SK-N-MC (cell line): ENCODE results near the gene GRIK4.

Experiments used
- DNase-seq: peaks from one replicate; pipeline ENCODE4 v3.0.0-alpha.2; 2011; ENCODE audit warnings: low read depth, low spot score
- H3K27ac ChIP-seq: fragments of 200-600 bp; sonication (generic); 2 replicates; pipeline ENCODE4 v1.5.1; 2016; ENCODE audit warnings: mixed run types
- H3K36me3 ChIP-seq: fragments of 200-600 bp; sonication (generic); 2 replicates; pipeline ENCODE4 v1.6.1; 2017; ENCODE audit warnings: antibody characterized with exemption, low read length, mixed read lengths; ENCODE audit not compliant: insufficient read depth
- H3K4me3 ChIP-seq: fragments of 200-600 bp; sonication (generic); 2 replicates; pipeline ENCODE4 v1.5.1; 2016
- H3K9ac ChIP-seq: fragments of 200-600 bp; sonication (generic); 2 replicates; pipeline ENCODE4 v1.8.0; 2017; ENCODE audit warnings: mixed run types, mixed read lengths; ENCODE audit not compliant: insufficient read length
- H3K9me3 ChIP-seq: fragments of 200-600 bp; sonication (generic); 2 replicates; pipeline ENCODE4 v1.6.1; 2017; ENCODE audit warnings: low read depth, mild to moderate bottlenecking, antibody characterized with exemption, low read length, moderate library complexity, mixed read lengths
- EZH2 ChIP-seq: fragments of 200-600 bp; sonication (generic); IDR thresholded peaks from one replicate; pipeline ENCODE4 v1.6.1; 2017; ENCODE audit warnings: antibody characterized with exemption
- FOXP2 ChIP-seq: optimal IDR thresholded peaks from 2 replicates; pipeline ENCODE3; 2011; ENCODE audit warnings: mild to moderate bottlenecking, moderate library complexity; ENCODE audit not compliant: insufficient read depth; ENCODE audit errors: extremely low read length, control extremely low read depth
- POLR2AphosphoS5 ChIP-seq: IDR thresholded peaks from 2 replicates; pipeline ENCODE4 v1.6.1; 2012; ENCODE audit warnings: mild to moderate bottlenecking, low read depth, low read length, borderline replicate concordance

GRIK4 gene

DNA sequence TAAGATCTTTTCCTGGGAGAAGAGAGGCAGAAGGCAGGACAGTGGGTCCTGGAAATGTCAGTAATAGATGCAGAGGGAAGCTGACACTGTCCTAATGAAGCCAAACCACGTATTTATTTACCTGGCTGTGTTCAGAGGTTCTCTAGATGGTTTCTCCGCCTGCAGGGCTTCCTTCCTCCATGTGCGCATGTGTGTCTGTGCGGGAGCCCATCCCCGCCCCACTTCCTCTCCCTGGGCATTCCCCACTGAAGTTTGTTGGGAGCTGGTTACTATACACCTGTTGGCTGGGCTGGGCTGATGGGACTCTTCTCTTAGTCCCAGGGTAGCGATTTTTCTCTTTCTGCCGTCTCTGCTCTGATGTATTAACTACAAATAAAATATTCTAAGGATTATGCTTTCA is 307.5 kb downstream of the GRIK4 start:
- Histone ChIP-seq H3K4me3 (no peak overlapping the region), H3K36me3 (no peaks in the 10 kb centered on the region), H3K27ac (no peak overlapping the region), H3K9ac (no peak overlapping the region), H3K9me3 (no peaks in the 10 kb centered on the region)
- TF ChIP-seq POLR2AphosphoS5: no peak
- TF ChIP-seq EZH2: no peak
- no peak for TF ChIP-seq FOXP2
- DNase-seq: no peak

DNA sequence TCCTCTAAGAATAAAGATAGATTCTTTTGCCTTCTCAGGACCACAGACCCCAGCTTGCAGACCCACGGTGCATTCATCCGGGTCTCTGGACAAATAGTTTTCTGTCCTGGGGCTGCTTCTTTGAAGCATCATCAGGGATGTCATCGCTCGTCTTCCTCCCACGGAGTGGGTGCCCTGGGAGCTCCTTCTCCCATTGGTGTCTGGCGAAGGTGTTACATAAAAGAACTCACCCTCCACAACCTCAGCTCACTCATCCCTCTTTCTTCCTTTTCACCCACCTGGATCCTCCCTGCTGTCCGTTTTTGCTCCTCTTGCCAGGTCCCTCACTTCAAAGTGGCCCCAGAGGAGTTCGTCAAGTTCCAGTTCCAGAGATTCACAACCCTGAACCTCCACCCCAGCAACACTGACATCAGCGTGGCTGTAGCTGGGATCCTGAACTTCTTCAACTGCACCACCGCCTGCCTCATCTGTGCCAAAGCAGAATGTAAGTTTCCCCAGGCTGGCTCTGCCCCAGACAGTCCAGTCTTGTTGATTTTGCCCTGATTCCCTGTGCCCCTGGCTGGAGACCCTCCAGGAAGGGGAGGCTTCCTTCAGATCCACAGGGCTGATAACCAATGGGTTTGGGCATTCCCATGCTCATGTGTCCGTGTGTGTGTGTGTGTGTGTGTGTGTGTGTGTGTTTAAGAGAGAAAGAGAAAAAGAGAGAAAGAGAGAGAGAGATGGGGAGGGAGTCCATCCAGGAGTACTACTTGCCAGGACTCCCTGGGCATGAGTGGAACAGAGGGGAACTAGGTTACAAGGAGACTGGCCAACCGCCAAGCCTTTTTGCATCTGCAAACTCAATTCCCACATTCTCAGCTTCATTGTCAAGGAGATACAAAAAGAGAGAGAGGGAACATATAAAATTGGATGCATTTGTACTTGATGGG is 308.2 kb downstream of the GRIK4 start:
- Histone ChIP-seq H3K9me3 (no peaks in the 10 kb centered on the region), H3K27ac (no peak overlapping the region), H3K36me3 (no peaks in the 10 kb centered on the region), H3K9ac (no peak overlapping the region), H3K4me3 (no peak overlapping the region)
- TF ChIP-seq EZH2 (no peak), POLR2AphosphoS5 (no peak), FOXP2 (no peak)
- no peak for DNase-seq

DNA sequence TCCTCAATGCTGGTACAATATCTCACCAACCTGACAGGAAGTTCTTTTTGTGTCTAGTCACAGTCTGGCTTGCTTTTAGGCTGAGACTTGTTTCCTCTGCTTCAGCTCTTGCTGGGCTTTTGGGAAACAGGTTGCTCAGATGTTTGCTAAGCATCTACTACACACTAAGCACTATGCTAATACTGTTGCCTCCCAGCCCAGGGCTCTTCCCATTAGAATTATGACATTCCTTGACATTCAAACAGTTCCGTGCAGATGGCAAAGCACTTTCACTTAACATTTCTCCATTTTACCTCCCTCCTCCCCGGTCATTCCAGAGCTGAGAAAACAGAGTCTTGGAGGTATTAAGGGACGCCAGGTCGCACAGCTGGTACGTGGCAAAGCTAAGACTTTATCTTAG is 311.6 kb downstream of the GRIK4 start:
- Histone ChIP-seq H3K27ac (no peak overlapping the region), H3K36me3 (no peaks in the 10 kb centered on the region), H3K9me3 (no peaks in the 10 kb centered on the region), H3K4me3 (no peak overlapping the region), H3K9ac (no peak overlapping the region)
- DNase-seq: no peak
- TF ChIP-seq EZH2: no peak
- no peak for TF ChIP-seq POLR2AphosphoS5
- TF ChIP-seq FOXP2: no peak

DNA sequence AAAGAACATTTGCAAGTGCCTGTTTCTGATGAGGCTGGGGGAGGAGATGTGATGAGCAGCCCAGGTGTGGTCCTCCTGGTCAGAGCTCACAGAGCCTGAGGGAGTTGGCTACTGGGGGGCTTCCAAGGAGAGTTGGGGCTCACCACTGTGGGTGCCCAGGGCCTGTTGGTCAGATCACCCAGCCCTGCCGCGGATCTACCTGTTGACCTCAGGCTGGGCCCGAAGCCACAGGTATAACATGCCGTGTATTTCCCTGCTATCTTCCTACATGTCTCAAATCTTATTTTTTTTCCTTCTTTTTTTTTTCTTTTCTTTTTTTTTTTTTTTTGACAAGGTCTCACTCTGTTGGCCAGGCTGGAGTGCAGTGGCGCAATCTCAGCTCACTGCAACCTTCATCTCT is 312.7 kb downstream of the GRIK4 start:
- DNase-seq: no peak
- H3K36me3 ChIP-seq: no peaks in the 10 kb centered on the region
- no peak overlapping the region for H3K9ac ChIP-seq
- TF ChIP-seq EZH2 (no peak), POLR2AphosphoS5 (no peak), FOXP2 (no peak)
- H3K4me3 ChIP-seq: no peak overlapping the region
- H3K9me3 ChIP-seq: no peaks in the 10 kb centered on the region
- no peak overlapping the region for H3K27ac ChIP-seq

DNA sequence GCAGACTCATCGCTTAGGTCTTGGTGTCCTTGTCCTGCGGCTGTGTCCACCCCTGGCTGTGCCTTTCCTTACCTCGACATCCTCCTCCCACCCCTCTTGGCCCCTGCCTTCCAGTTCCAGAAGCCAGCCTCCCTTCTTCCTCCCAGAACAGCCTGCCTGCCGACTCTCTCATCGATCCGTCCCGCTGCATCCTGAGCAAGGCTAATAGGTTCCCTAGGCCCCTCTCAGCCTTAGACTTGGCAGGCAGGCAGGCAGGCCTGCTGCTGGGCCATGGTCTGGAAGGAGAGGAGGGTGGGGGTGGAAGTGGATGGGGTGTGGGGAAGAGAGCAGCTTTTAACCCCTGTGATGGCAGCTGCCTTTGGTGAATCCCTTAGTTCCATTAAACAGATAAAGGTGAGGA is 315.6 kb downstream of the GRIK4 start:
- TF ChIP-seq POLR2AphosphoS5 (no peak), EZH2 (no peak), FOXP2 (no peak)
- Histone ChIP-seq H3K27ac (no peak overlapping the region), H3K36me3 (no peaks in the 10 kb centered on the region), H3K9me3 (no peaks in the 10 kb centered on the region), H3K9ac (no peak overlapping the region), H3K4me3 (no peak overlapping the region)
- no peak for DNase-seq

DNA sequence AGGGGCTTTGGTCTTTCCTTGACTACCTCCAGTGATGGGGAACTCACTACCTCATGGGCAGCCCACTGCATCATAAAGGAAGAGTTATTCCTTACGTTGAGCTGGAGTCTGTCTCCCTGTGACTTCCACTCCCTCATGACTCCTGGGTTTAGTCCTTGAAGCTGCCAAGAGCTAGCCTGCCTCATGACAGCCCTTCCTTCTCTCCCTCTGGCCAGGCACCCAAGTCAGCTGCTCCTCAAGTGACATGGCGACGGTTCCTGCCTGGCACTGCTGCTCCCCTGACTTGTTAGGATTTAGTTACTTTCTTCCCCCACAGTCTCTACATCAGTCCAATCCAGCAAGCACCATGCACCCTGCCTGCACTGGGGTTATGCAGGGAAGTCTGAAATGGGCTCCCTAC is 316.3 kb downstream of the GRIK4 start:
- Histone ChIP-seq H3K36me3 (no peaks in the 10 kb centered on the region), H3K9ac (no peak overlapping the region), H3K4me3 (no peak overlapping the region), H3K9me3 (no peaks in the 10 kb centered on the region), H3K27ac (no peak overlapping the region)
- TF ChIP-seq POLR2AphosphoS5 (no peak), FOXP2 (no peak), EZH2 (no peak)
- no peak for DNase-seq

DNA sequence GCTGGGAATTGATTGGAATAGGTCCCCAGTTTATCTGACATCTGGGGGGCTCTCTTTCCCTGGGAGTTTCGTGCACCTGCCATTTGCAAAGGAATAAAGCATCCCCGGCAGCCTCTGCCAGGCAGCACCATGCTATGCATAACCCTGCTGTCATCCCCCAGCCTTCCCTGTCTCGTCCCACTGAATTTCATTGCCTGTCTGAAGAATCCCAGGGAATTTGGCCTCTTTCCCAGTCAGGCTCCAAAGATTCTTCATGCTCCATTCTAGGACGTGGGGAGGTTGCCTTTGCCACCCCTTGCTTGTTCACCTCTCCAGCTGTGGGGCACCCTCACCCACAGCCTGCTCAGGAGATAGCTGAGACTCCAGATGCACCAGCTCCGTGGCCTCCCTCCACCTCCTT is 317.3 kb downstream of the GRIK4 start:
- Histone ChIP-seq H3K9me3 (no peaks in the 10 kb centered on the region), H3K9ac (no peak overlapping the region), H3K36me3 (no peaks in the 10 kb centered on the region), H3K27ac (no peak overlapping the region), H3K4me3 (no peak overlapping the region)
- DNase-seq: no peak
- TF ChIP-seq POLR2AphosphoS5 (no peak), FOXP2 (no peak), EZH2 (no peak)

DNA sequence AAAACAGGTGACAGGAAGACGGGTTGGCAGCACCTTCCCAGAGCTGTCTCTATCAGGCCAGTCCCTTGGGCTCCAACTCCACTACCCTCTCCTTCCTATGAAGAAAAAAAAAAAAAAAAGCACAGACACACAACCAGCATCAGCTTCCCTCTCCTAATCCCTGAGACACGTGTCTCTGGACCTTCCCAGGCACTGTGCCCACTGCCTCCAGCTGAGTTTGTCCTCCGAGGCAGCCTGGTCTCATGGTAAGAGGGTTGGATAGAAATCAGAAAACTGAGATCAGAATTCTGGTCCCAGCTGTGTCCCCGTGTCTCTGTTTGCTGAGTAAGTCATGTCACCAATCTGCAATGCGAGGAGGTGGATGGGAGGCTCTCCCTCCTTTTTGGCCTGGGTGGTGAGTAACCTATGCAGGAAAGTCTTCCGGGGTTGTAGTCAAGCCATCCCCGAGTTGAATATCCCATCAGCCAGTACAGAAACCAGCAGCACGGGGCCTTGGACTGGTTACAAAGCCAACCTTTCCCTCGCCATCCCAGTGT is 318.6 kb downstream of the GRIK4 start:
- no peaks in the 10 kb centered on the region for H3K9me3 ChIP-seq
- no peak for DNase-seq
- H3K9ac ChIP-seq: no peak overlapping the region
- no peaks in the 10 kb centered on the region for H3K36me3 ChIP-seq
- H3K27ac ChIP-seq: no peak overlapping the region
- H3K4me3 ChIP-seq: no peak overlapping the region
- no peak for TF ChIP-seq POLR2AphosphoS5
- TF ChIP-seq EZH2: no peak
- TF ChIP-seq FOXP2: no peak
